SU-DHL-6 (cell line): Measurements from ENCODE around the gene TIAM2.

ENCODE experiments used
- H2AFZ ChIP-seq: fragments of 200-600 bp; sonication (generic); 2 replicates; pipeline ENCODE4 v1.6.1; 2014; ENCODE audit warnings: low read depth, mild to moderate bottlenecking, moderate library complexity, mixed read lengths, antibody characterized with exemption, low read length; ENCODE audit not compliant: severe bottlenecking
- H3F3A ChIP-seq: fragments of 200-600 bp; shearing (Covaris generic); 2 replicates; pipeline ENCODE4 v1.6.0; 2016; ENCODE audit warnings: antibody characterized with exemption, mild to moderate bottlenecking; ENCODE audit not compliant: insufficient read depth
- H3K27ac ChIP-seq: fragments of 200-600 bp; sonication (generic); 2 replicates; pipeline ENCODE4 v1.5.1; 2016; ENCODE audit warnings: low read depth, mild to moderate bottlenecking, low read length, moderate library complexity, mixed read lengths
- H3K27me3 ChIP-seq: fragments of 200-600 bp; sonication (generic), shearing (Covaris generic); 2 replicates; pipeline ENCODE4 v1.6.0; 2014; ENCODE audit warnings: mild to moderate bottlenecking, low read length
- H3K36me3 ChIP-seq: fragments of 200-600 bp; sonication (generic); 2 replicates; pipeline ENCODE4 v1.6.1; 2014; ENCODE audit warnings: mild to moderate bottlenecking, low read length, mixed read lengths
- H3K4me2 ChIP-seq: fragments of 300-600, 200-600 bp; shearing (Covaris generic), sonication (generic); 2 replicates; pipeline ENCODE4 v1.6.0; 2014; ENCODE audit warnings: low read length, low read depth, mild to moderate bottlenecking; ENCODE audit not compliant: poor library complexity, severe bottlenecking
- H3K4me3 ChIP-seq: fragments of 200-600 bp; sonication (generic); 2 replicates; pipeline ENCODE4 v1.5.1; 2014; ENCODE audit warnings: antibody characterized with exemption, low read length, mild to moderate bottlenecking, mixed read lengths; ENCODE audit not compliant: insufficient read depth, poor library complexity, severe bottlenecking
- H3K79me2 ChIP-seq: fragments of 200-600 bp; sonication (generic); 2 replicates; pipeline ENCODE4 v1.6.1; 2014; ENCODE audit warnings: mild to moderate bottlenecking, low read length, moderate library complexity; ENCODE audit not compliant: insufficient read depth
- H3K9ac ChIP-seq: fragments of 200-600 bp; sonication (generic); 2 replicates; pipeline ENCODE4 v1.7.0; 2014; ENCODE audit warnings: mild to moderate bottlenecking, low read length
- H3K9me2 ChIP-seq: fragments of 200-600 bp; sonication (generic); replicated peaks from 2 replicates; pipeline ENCODE4 v1.6.1; 2014; ENCODE audit warnings: low read length; ENCODE audit not compliant: insufficient read depth
- H3K9me3 ChIP-seq: fragments of 200-600 bp; sonication (generic); 2 replicates; pipeline ENCODE4 v1.6.1; 2014; ENCODE audit warnings: low read length, mixed read lengths; ENCODE audit not compliant: insufficient read depth
- H4K20me1 ChIP-seq: fragments of 200-600 bp; sonication (generic); 2 replicates; pipeline ENCODE4 v1.6.1; 2014; ENCODE audit warnings: low read depth, mild to moderate bottlenecking, antibody characterized with exemption, low read length, moderate library complexity, mixed read lengths
- EZH2phosphoT487 ChIP-seq: fragments of 200-600 bp; sonication (generic), shearing (Covaris generic); conservative IDR thresholded peaks from 2 replicates; pipeline ENCODE4 v1.6.1; 2018; ENCODE audit warnings: mild to moderate bottlenecking, antibody characterized with exemption, low read length, moderate library complexity, mixed read lengths
- TF ChIP-seq, protein P1 (sequence below): fragments of 200-600 bp; sonication (generic); IDR thresholded peaks from one replicate; pipeline ENCODE4 v1.5.1; 2017; ENCODE audit warnings: antibody characterized with exemption, mild to moderate bottlenecking, low read length, moderate library complexity; ENCODE audit not compliant: insufficient read depth, poor library complexity, severe bottlenecking

The TIAM2 gene

DNA sequence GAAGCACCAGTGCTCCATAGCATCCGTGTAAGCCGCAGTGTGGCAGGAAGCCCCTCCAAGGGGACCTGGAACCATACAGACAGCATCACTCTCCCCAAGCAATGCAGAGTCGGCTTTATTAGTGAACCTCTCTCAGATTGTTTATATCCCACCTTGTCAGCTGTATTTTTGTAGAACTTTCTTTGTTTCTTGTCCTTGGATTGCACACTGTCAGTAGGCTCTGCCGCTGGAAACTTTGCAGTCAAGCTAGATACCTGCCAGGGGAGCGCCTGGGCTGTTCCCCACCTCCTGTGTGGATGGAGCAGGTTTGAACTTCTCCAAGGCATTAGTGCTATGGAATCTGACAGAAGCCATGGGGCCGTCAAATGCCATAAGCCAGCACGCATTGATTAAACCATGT lies 250.1 kb downstream of the TIAM2 start:
- Histone ChIP-seq H3K9me3 (no peaks in the 10 kb centered on the region), H3K27me3 (no peaks in the 10 kb centered on the region), H3K27ac (no peak overlapping the region), H3K4me2 (no peak overlapping the region), H3K36me3 (peaks cover 28% of the 10 kb centered on the region; the same call in 1 of the 2 replicates), H4K20me1 (no peaks in the 10 kb centered on the region), H3K9ac (no peak overlapping the region), H3K79me2 (no peaks in the 10 kb centered on the region), H2AFZ (no peak overlapping the region), H3K4me3 (no peak overlapping the region), H3F3A (peaks cover 16% of the 10 kb centered on the region; the same call in 1 of the 2 replicates), H3K9me2 (no peaks in the 10 kb centered on the region)
- TF ChIP-seq, protein P1, sequence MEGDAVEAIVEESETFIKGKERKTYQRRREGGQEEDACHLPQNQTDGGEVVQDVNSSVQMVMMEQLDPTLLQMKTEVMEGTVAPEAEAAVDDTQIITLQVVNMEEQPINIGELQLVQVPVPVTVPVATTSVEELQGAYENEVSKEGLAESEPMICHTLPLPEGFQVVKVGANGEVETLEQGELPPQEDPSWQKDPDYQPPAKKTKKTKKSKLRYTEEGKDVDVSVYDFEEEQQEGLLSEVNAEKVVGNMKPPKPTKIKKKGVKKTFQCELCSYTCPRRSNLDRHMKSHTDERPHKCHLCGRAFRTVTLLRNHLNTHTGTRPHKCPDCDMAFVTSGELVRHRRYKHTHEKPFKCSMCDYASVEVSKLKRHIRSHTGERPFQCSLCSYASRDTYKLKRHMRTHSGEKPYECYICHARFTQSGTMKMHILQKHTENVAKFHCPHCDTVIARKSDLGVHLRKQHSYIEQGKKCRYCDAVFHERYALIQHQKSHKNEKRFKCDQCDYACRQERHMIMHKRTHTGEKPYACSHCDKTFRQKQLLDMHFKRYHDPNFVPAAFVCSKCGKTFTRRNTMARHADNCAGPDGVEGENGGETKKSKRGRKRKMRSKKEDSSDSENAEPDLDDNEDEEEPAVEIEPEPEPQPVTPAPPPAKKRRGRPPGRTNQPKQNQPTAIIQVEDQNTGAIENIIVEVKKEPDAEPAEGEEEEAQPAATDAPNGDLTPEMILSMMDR: no peak
- no peak for TF ChIP-seq EZH2phosphoT487

DNA sequence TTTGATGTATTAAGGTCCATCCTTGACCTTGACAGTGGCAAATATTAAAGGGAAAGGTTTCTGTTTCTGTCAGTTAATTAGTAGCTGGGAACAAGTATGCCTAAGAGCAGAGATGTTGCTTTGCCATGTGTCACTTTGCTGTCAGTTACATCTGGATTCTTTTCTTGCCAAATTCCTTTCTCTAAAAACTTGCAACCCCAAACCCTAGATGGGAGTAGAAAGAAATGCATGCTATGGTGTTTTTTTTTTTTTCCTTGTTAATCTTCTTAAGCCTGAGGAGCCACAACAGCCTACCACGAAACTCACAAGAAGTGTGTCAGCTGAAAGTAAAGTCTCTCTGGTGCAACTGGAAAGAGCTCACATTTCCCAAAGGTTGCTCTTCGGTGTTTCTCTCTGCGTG lies 250.7 kb downstream of the TIAM2 start:
- no peaks in the 10 kb centered on the region for H3K27me3 ChIP-seq
- H2AFZ ChIP-seq: no peak overlapping the region
- TF ChIP-seq EZH2phosphoT487: no peak
- TF ChIP-seq, protein P1: no peak
- no peak overlapping the region for H3K4me2 ChIP-seq
- H4K20me1 ChIP-seq: no peaks in the 10 kb centered on the region
- no peak overlapping the region for H3K4me3 ChIP-seq
- no peaks in the 10 kb centered on the region for H3K9me3 ChIP-seq
- no peaks in the 10 kb centered on the region for H3K79me2 ChIP-seq
- no peaks in the 10 kb centered on the region for H3K9me2 ChIP-seq
- no peak overlapping the region for H3K27ac ChIP-seq
- no peak overlapping the region for H3K9ac ChIP-seq
- H3K36me3 ChIP-seq: peaks cover 34% of the 10 kb centered on the region; the same call in 1 of the 2 replicates
- H3F3A ChIP-seq: peaks cover 16% of the 10 kb centered on the region

DNA sequence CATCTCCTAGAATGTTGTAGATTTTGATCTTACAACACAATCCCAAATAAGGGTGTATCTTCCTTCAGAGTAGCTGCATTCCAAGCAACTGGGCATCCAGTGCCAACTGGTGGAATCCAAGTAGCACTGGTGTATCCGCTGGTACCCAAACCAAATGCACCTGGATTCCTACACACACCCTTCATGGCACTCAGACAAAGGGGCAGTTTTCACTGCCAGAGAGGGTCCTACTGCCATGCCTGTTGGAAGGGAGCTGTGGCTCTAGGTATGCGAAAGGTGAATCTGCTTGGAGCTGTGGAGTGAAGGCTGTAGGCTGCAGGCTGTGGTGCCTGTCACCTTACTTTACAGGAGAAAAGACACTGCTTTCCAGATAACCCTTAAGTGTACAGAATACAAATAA lies 251.7 kb downstream of the TIAM2 start:
- TF ChIP-seq, protein P1: no peak
- TF ChIP-seq EZH2phosphoT487: no peak
- Histone ChIP-seq H3K27ac (no peak overlapping the region), H3K9me2 (no peaks in the 10 kb centered on the region), H2AFZ (no peak overlapping the region), H3K4me2 (no peak overlapping the region), H3K9me3 (no peaks in the 10 kb centered on the region), H3K4me3 (no peak overlapping the region), H3K36me3 (peaks cover 37% of the 10 kb centered on the region; the same call in 1 of the 2 replicates), H3K79me2 (no peaks in the 10 kb centered on the region), H4K20me1 (no peaks in the 10 kb centered on the region), H3F3A (peaks cover 16% of the 10 kb centered on the region), H3K27me3 (no peaks in the 10 kb centered on the region), H3K9ac (no peak overlapping the region)

DNA sequence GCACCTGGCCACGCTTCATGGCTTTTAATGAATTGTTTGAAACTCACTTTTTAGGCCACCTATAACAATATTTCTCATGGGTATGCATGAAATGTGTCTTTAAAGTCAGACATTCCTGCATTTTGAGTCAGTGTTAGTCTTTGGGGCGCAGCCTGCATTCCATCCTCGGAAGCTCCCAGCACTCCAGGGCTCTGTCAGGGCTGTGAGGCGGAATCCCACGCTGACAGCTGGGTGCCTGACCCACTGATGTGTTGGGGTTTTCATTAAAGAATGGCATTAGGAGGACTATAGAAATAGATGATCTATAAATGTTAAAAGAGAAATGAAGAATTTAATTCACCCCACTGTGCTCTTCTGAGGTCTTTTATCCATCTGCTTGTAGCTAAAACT lies 252.5 kb downstream of the TIAM2 start:
- H3K79me2 ChIP-seq: no peaks in the 10 kb centered on the region
- no peaks in the 10 kb centered on the region for H3K9me3 ChIP-seq
- no peak overlapping the region for H3K4me2 ChIP-seq
- no peaks in the 10 kb centered on the region for H3K9me2 ChIP-seq
- peaks cover 16% of the 10 kb centered on the region for H3F3A ChIP-seq
- H3K4me3 ChIP-seq: no peak overlapping the region
- H3K27ac ChIP-seq: no peak overlapping the region
- H3K27me3 ChIP-seq: no peaks in the 10 kb centered on the region
- H2AFZ ChIP-seq: no peak overlapping the region
- TF ChIP-seq, protein P1: no peak
- TF ChIP-seq EZH2phosphoT487: no peak
- H3K9ac ChIP-seq: no peak overlapping the region
- H3K36me3 ChIP-seq: peaks cover 33% of the 10 kb centered on the region; the same call in 1 of the 2 replicates
- no peaks in the 10 kb centered on the region for H4K20me1 ChIP-seq
